Stimulated activated CD4-positive, alpha-beta T cell treated with anti-CD3 and anti-CD28 coated beads, Interleukin-1b, Interleukin-23, amount 100 ng/mL, for 1 hour (primary cell): ENCODE data around the gene IPPK.
"Not testable (repeated sequence)": the region's sequence is repeated elsewhere in the genome, so short reads cannot be mapped to it uniquely, and the experiment has no call there.

Experiments
- DNase-seq, 2 donors: peaks; one replicate each; pipeline ENCODE4 v3.0.0-alpha.2; 2020; ENCODE audit warnings: low read depth in 2 of 2

Gene IPPK

DNA sequence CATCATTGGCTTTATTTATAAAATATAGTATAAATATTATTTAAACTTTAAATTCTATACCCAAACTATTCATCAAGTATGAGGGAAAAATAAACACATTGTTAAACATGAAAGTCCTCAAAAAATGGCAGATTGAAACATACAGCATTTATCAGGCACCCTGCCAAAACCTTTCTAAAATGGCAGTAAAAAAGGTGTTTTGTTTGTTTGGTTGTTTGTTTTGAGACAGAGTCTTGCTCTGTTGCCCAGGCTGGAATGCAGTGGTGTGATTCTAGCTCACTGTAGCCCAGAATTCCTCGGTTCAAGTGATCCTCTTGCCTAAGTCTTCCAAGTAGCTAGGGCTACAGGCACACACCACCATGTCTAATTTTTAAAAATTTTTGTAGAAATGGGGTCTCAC is 74.0 kb downstream of the IPPK start:
- no peak for DNase-seq

DNA sequence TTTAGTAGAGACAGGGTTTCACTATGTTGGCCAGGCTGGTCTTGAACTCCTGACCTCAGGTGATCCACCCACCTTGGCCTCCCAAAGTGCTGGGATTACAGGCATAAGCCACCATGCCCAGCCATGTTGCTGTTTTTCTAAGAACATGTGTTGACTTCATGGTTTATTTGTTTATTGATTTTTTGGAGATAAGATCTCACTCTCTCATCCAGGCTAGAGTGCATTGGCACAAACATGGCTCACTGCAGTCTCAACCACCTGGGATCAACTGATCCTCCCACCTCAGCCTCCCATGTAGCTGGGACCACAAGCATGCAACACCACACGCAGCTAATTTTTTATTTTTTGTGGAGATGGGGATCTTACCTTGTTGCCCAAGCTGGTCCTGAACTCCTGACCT is 74.9 kb downstream of the IPPK start:
- DNase-seq = not testable (repeated sequence)

DNA sequence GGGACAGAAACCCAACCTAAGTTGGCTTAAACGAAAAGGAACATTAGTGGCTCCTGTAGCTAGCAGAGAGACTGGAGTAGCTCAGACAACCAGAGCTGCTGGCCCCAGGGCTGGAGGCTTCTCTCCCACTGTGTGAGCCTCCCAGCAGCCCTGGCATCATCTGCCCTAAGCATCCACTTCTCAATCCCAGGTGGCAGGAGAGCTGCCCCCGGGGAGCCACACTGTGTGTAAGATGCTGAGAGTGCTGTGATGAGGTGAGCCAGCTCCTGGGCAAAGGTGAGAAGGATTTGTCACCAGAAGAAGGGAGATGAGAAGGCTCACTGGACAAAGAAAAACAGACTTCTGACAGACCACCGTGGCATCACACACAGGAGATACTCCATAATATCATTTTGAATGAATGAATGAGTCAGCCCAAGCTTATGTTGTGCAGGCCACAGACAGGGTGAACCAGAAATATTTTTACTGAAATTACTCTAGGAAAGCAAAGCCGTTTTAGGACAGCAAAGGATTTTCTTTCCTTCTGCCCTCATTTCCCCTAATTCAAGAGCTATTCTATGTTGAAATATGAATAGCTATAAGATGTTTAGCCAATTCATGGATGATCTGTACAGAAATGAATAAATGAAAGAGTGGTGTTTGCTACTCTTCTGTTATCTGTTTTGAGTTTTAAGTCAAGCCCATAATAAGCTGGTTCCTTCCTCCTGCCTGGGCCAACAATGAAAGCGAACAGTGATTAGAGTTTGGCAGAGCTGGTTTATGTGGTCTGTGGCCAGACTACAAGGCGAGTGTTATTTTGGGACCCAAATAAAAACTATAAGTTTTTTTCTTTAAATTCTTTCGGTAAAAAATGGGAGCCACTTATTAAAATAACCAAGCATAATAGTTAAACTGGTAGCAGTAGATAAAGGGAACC is 76.7 kb downstream of the IPPK start:
- no peak for DNase-seq

DNA sequence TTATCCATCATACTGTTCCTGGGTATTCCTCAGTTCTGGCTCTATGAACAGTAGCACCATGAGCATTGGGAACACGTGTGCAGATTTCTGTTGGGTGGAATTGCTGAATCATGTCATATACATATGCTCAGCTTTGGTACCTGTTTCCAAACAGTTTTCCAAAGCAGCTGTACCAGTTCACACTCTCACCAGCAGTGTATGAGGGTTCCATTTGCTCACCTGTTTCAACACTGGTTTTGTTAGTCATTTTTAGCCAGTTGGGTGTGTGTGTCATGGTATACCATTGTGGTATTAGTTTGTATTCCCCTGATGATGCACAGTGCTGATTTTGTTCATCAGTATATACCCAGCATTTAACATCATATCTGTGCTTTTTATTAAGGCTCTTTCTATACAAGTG is 77.4 kb downstream of the IPPK start:
- no peak for DNase-seq

DNA sequence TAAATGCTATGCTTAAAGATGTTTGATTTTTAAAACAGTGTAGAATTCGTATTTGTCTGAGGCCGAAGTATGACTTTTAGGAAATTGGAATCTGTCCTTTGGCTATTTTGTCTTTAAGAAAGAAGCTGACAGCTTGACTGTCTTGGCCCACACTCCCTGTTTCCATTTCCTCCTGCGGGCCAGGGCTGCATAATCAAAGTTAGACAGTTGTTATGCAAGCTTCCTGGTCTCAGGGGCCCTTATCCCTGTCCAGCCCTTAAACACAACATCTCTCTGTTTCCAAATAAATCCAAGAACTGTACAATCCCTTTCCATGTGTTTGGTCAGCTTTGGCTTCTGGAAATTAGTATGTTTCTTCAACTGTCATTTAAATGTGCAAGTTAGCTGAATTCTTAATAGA is 79.6 kb downstream of the IPPK start:
- no peak for DNase-seq

DNA sequence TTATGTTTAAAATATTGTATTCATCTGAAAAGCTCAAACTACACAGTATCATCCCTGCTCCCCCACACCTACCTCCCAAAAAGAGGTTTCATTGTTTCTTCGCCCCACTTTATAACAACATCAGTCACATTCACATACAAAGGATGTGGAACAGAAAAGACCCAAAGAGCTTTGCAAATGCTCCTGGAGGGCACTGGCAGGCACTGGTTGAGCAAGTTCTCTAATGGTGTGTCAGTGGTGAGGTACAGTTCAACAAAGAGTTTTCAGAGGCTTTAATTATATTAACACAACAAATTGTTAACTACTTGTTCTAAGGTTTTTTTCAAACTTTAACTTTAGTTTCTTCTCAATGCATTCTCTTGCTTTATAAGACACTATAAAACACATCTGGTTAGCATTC is 80.0 kb downstream of the IPPK start:
- no peak for DNase-seq

DNA sequence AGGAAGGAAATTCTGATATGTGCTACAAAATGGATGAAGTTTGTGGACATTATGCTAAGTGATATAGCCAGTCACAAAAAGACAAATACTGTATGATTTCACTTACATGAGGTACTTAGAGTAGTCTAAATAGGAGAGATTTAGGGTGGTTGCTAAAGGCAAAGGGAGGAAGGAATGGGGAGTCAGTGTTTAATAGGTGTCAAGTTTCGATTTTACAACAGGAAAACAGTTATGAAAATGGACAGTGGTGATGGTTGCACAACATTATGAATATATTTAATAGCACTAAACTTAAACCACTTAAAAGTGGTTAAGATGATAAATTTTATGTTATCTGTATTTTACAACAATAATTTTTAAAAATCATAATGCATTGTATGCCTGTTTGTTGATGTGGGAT is 93.8 kb downstream of the IPPK start:
- no peak for DNase-seq

DNA sequence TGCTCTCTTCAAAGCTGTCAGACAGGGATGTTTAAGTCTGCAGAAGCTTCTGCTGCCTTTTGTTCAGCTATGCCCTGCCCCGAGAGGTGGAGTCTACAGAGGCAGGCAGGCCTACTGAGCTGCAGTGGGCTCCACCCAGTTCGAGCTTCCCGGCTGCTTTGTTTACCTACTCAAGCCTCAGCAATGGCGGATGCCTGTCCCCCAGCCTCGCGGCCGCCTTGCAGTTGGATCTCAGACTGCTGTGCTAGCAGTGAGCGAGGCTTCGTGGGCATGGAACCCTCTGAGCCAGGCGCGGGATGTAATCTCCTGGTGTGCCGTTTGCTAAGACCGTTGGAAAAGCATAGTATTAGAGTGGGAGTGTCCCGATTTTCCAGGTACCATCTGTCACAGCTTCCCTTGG is 96.3 kb downstream of the IPPK start:
- not testable (repeated sequence) for DNase-seq

DNA sequence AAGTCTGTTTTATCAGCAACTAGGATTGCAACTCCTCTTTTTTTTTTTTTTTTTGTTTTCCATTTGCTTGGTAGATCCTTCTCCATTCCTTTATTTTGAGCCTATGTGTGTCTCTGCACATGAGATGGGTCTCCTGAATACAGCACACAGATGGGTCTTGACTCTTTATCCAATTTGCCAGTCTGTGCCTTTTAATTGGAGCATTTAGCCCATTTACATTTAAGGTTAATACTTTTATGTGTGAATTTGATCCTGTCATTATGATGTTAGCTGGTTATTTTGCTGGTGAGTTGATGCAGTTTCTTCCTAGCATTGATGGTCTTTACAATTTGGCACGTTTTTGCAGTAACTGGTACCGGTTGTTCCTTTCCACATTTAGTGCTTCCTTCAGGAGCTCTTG is 98.1 kb downstream of the IPPK start:
- not testable (repeated sequence) for DNase-seq

DNA sequence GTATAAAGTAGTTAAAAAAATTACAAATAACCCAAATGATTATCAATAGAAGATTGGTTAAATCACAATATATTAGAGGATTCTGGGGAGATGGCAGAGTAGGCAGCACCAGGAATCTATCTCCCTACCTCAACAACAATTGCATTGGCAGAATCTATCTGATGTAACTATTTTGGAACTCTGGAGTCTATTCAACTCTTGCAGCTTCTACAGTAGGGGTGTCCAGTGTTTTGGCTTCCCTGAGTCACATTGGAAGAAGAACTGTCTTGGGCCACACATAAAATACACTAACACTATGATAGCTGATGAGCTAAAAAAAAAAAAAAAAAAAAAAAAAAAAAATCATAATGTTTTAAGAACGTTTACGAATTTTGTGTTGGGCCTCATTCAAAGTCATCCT is 104.9 kb downstream of the IPPK start:
- no peak for DNase-seq

DNA sequence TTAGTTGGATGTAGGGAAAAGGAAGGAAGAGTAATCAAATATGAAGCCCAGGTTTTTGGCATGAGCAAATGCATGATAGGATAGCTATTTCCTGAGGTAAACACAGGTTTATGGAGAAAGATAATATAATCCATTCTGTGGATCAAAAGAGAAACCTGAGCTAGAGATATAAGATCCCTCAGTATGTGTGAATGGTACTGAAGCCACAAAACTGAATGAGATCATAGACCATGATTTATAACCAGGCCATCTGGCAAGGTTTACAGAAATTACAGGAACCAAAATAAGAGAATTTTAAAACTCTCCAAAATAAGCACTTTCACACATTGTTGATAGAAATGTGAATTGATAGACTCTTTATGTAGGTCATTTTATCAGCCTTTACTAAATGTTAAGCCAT is 105.4 kb downstream of the IPPK start:
- no peak for DNase-seq
